HL-60/S4 treated with retinoic acid at 250 ng/mL for 4 days and 3 days (cell line): ENCODE results near the gene IFRD1.

Experiments used
- in situ Hi-C: fragments of 300-500 bp; cut with MboI; formaldehyde crosslinking; loops from 2 replicates; pipeline ENCODE4 v1.7.0; 2022; ENCODE audit warnings: low sequenced_read_pairs

The IFRD1 gene

GRCh38 chr7:112484671-112485167 lies 34.5 kb downstream of the IFRD1 start:
- in situ Hi-C loops = no loop called here

GRCh38 chr7:112485766-112486165 lies 35.5 kb downstream of the IFRD1 start:
- in situ Hi-C loops = no loop called here

- in situ Hi-C loops = no loop called here
Measured at GRCh38 chr7:112487457-112488263, 37.4 kb downstream of the IFRD1 start.

- in situ Hi-C loops = no loop called here
Measured at GRCh38 chr7:112488264-112488552, 37.9 kb downstream of the IFRD1 start.

- in situ Hi-C loops = loop anchor here (10.0 kb wide), 1 partner anchor 747 kb away; no protein-coding TSS in a partner anchor
Measured at GRCh38 chr7:112492186-112492585, 41.9 kb downstream of the IFRD1 start.

GRCh38 chr7:112494656-112495055 lies 44.4 kb downstream of the IFRD1 start:
- in situ Hi-C loops = loop anchor here (10.0 kb wide), 1 partner anchor 750 kb away; no protein-coding TSS in a partner anchor

- in situ Hi-C loops = loop anchor here (10.0 kb wide), 1 partner anchor 750 kb away; no protein-coding TSS in a partner anchor
Measured at GRCh38 chr7:112495156-112495788, 45.0 kb downstream of the IFRD1 start.

GRCh38 chr7:112495810-112496462 lies 45.7 kb downstream of the IFRD1 start:
- in situ Hi-C loops = loop anchor here (10.0 kb wide), 1 partner anchor 751 kb away; no protein-coding TSS in a partner anchor

GRCh38 chr7:112497481-112497880 lies 47.2 kb downstream of the IFRD1 start:
- in situ Hi-C loops = loop anchor here (10.0 kb wide), 1 partner anchor 753 kb away; no protein-coding TSS in a partner anchor

GRCh38 chr7:112500619-112501018 lies 50.4 kb downstream of the IFRD1 start:
- in situ Hi-C loops = no loop called here

GRCh38 chr7:112501801-112502503 lies 51.7 kb downstream of the IFRD1 start:
- in situ Hi-C loops = no loop called here

- in situ Hi-C loops = no loop called here
Measured at GRCh38 chr7:112502700-112503099, 52.4 kb downstream of the IFRD1 start.

GRCh38 chr7:112503361-112503972 lies 53.2 kb downstream of the IFRD1 start:
- in situ Hi-C loops = no loop called here

- in situ Hi-C loops = no loop called here
Measured at GRCh38 chr7:112504093-112504695, 53.9 kb downstream of the IFRD1 start.

GRCh38 chr7:112505495-112505894 lies 55.2 kb downstream of the IFRD1 start:
- in situ Hi-C loops = no loop called here

- in situ Hi-C loops = no loop called here
Measured at GRCh38 chr7:112508404-112508803, 58.1 kb downstream of the IFRD1 start.

GRCh38 chr7:112509402-112509801 lies 59.1 kb downstream of the IFRD1 start:
- in situ Hi-C loops = no loop called here

- in situ Hi-C loops = no loop called here
Measured at GRCh38 chr7:112510001-112510742, 59.9 kb downstream of the IFRD1 start.

GRCh38 chr7:112510743-112511110 lies 60.5 kb downstream of the IFRD1 start:
- in situ Hi-C loops = no loop called here
